KMS-11 (cell line): ENCODE measurements around the gene SLC35F2.

Experiments used
- H2AFZ ChIP-seq: fragments of 200-600 bp; sonication (generic); 2 replicates; pipeline ENCODE4 v1.6.1; 2016; ENCODE audit warnings: antibody characterized with exemption, mixed run types, low read depth
- H3K27ac ChIP-seq: fragments of 200-600 bp; sonication (generic); 2 replicates; pipeline ENCODE4 v1.6.1; 2016; ENCODE audit warnings: mild to moderate bottlenecking, mixed run types
- H3K27me3 ChIP-seq: fragments of 200-600 bp; sonication (generic); 2 replicates; pipeline ENCODE4 v1.6.1; 2017; ENCODE audit warnings: mild to moderate bottlenecking, low read depth, mixed run types, moderate library complexity; ENCODE audit not compliant: insufficient read depth
- H3K36me3 ChIP-seq: fragments of 200-600 bp; sonication (generic); 2 replicates; pipeline ENCODE4 v1.6.1; 2017; ENCODE audit warnings: mild to moderate bottlenecking, mixed run types; ENCODE audit not compliant: insufficient read depth
- H3K4me1 ChIP-seq: fragments of 200-600 bp; sonication (generic); 2 replicates; pipeline ENCODE4 v1.6.1; 2016; ENCODE audit warnings: mild to moderate bottlenecking, low read depth, mixed run types; ENCODE audit not compliant: poor library complexity, severe bottlenecking
- H3K4me2 ChIP-seq: fragments of 200-600 bp; sonication (generic); 2 replicates; pipeline ENCODE4 v1.7.0; 2016; ENCODE audit warnings: mild to moderate bottlenecking, mixed run types
- H3K4me3 ChIP-seq: fragments of 200-600 bp; sonication (generic); IDR thresholded peaks from 2 replicates; pipeline ENCODE4 v1.6.1; 2017; ENCODE audit warnings: low read depth, low read length, mixed read lengths; ENCODE audit not compliant: insufficient read depth
- H3K79me2 ChIP-seq: fragments of 200-600 bp; sonication (generic); 2 replicates; pipeline ENCODE4 v1.6.1; 2016; ENCODE audit warnings: low read depth, mixed run types; ENCODE audit not compliant: insufficient read depth
- H3K9ac ChIP-seq: fragments of 200-600 bp; sonication (generic); 2 replicates; pipeline ENCODE4 v1.6.1; 2016; ENCODE audit warnings: mild to moderate bottlenecking, mixed run types
- H4K20me1 ChIP-seq: fragments of 200-600 bp; sonication (generic); 2 replicates; pipeline ENCODE4 v1.6.1; 2016; ENCODE audit warnings: mild to moderate bottlenecking, mixed run types; ENCODE audit not compliant: insufficient read depth
- CTCF ChIP-seq: fragments of 200-600 bp; sonication (generic); conservative IDR thresholded peaks from 2 replicates; pipeline ENCODE4 v1.6.1; 2017; ENCODE audit warnings: low read depth, mild to moderate bottlenecking, antibody characterized with exemption, low read length, moderate library complexity, mixed read lengths

The SLC35F2 gene

GRCh38 chr11:107857550-107858216 is 904 bp downstream of the SLC35F2 start:
- H3K9ac ChIP-seq: peak overlapping the region; percentile 87
- no peaks in the 10 kb centered on the region for H4K20me1 ChIP-seq
- H2AFZ ChIP-seq: peak overlapping the region; percentile 79
- TF ChIP-seq CTCF: no peak
- H3K4me2 ChIP-seq: peak overlapping the region; percentile 69
- H3K79me2 ChIP-seq: peaks cover 46% of the 10 kb centered on the region; the same call in 1 of the 2 replicates
- no peaks in the 10 kb centered on the region for H3K27me3 ChIP-seq
- no peaks in the 10 kb centered on the region for H3K36me3 ChIP-seq
- peak overlapping the region; percentile 90 for H3K27ac ChIP-seq
- H3K4me1 ChIP-seq: peaks cover 16% of the 10 kb centered on the region
- no peak overlapping the region for H3K4me3 ChIP-seq

GRCh38 chr11:107856981-107857517 is 1.5 kb downstream of the SLC35F2 start:
- no peak for TF ChIP-seq CTCF
- Histone ChIP-seq H3K27me3 (no peaks in the 10 kb centered on the region), H3K9ac (no peak overlapping the region), H4K20me1 (no peaks in the 10 kb centered on the region), H3K4me3 (no peak overlapping the region), H3K4me2 (peak overlapping the region; percentile 69), H2AFZ (no peak overlapping the region), H3K4me1 (peaks cover 16% of the 10 kb centered on the region), H3K36me3 (no peaks in the 10 kb centered on the region), H3K27ac (no peak overlapping the region), H3K79me2 (peaks cover 52% of the 10 kb centered on the region; the same call in 1 of the 2 replicates)

- no peak for TF ChIP-seq CTCF
- no peak overlapping the region for H3K9ac ChIP-seq
- H3K36me3 ChIP-seq: no peaks in the 10 kb centered on the region
- H3K4me1 ChIP-seq: peaks cover 16% of the 10 kb centered on the region
- H4K20me1 ChIP-seq: no peaks in the 10 kb centered on the region
- H3K27ac ChIP-seq: no peak overlapping the region
- no peaks in the 10 kb centered on the region for H3K27me3 ChIP-seq
- H3K4me2 ChIP-seq: no peak overlapping the region
- no peak overlapping the region for H2AFZ ChIP-seq
- no peak overlapping the region for H3K4me3 ChIP-seq
- peaks cover 59% of the 10 kb centered on the region; the same call in 1 of the 2 replicates for H3K79me2 ChIP-seq
Measured at GRCh38 chr11:107856180-107856980, 2.2 kb downstream of the SLC35F2 start.

GRCh38 chr11:107853070-107853469 is 5.5 kb downstream of the SLC35F2 start:
- H3K27ac ChIP-seq: no peak overlapping the region
- peaks cover 87% of the 10 kb centered on the region; the same call in 1 of the 2 replicates for H3K79me2 ChIP-seq

More at GRCh38 chr11:107853070-107853469, 5.5 kb downstream of the SLC35F2 start:
- H3K36me3 ChIP-seq: no peaks in the 10 kb centered on the region
- no peak overlapping the region for H3K4me2 ChIP-seq
- no peak overlapping the region for H3K9ac ChIP-seq
- H3K4me1 ChIP-seq: peaks cover 17% of the 10 kb centered on the region
- H3K27me3 ChIP-seq: no peaks in the 10 kb centered on the region
- no peaks in the 10 kb centered on the region for H4K20me1 ChIP-seq
- no peak overlapping the region for H3K4me3 ChIP-seq
- H2AFZ ChIP-seq: no peak overlapping the region
- no peak for TF ChIP-seq CTCF
